ENCODE data around the gene PPIL6. TPM values are rescaled to one million over a fixed set of nuclear protein-coding genes. Genes with fewer than 3 reads are reported as not detected.

Gene PPIL6
- polyA plus RNA-seq, 3 donors: 0.09 to 0.28 (median 0.14) TPM

GRCh38 chr6:109377717-109378116, 62.7 kb downstream of the PPIL6 start:
- TF ChIP-seq CTCF (IDR thresholded peaks at IDR 0.05): no peak
- peaks cover 60 to 65% of the 10 kb centered on the region in 2 donors for H3K36me3 Mint-ChIP-seq

GRCh38 chr6:109374326-109374892, 66.0 kb downstream of the PPIL6 start:
- H3K9me3 Mint-ChIP-seq: no peaks in the 10 kb centered on the region
- no peaks in the 10 kb centered on the region for H3K9me3 ChIP-seq (replicated peaks in 1 of 2; ENCODE audit: control insufficient read depth in 1 of 2, insufficient read depth in 1 of 2, low read length in 2 of 2)
- H3K4me1 ChIP-seq (ENCODE audit: control insufficient read depth in 1 of 2, insufficient read depth in 2 of 2, low read length in 2 of 2): peaks cover 38 to 49% of the 10 kb centered on the region in 2 donors
- no peaks in the 10 kb centered on the region for H3K27me3 ChIP-seq (ENCODE audit: control insufficient read depth in 2 of 2, insufficient read depth in 2 of 2, low read length in 2 of 2)
- peaks cover 59% of the 10 kb centered on the region for H3K4me1 Mint-ChIP-seq
- H3K4me2 ChIP-seq (replicated peaks; ENCODE audit: extremely low read depth, low read length, poor library complexity, severe bottlenecking): peak overlapping the region; percentile 3
- H3K27ac ChIP-seq (ENCODE audit: low read depth in 1 of 2, low read length in 2 of 2): peak overlapping the region in 1 of 2 donors; percentile 59
- H3K4me3 ChIP-seq (replicated peaks in 1 of 3; ENCODE audit: low read depth in 2 of 3, low read length in 3 of 3): no peak overlapping the region
- H3K79me2 ChIP-seq (ENCODE audit: insufficient read depth, low read length): peaks cover 99% of the 10 kb centered on the region
- 35% methylated on average over 3 of the region's 4 CpGs for WGBS (ENCODE audit: insufficient coverage)
- H3K9ac ChIP-seq (ENCODE audit: insufficient read depth, low read length, poor library complexity, severe bottlenecking): no peak overlapping the region
- no peak overlapping the region for H3K4me3 Mint-ChIP-seq
- H3K27ac Mint-ChIP-seq: peak overlapping the region; percentile 78 to 91 (median 82)
- no peaks in the 10 kb centered on the region for H3K27me3 Mint-ChIP-seq (ENCODE audit: low read depth in 3 of 3)
- H2AFZ ChIP-seq (ENCODE audit: insufficient read depth, low read depth, low read length, poor library complexity, severe bottlenecking): no peak overlapping the region
- TF ChIP-seq CTCF (IDR thresholded peaks at IDR 0.05): no peak
- no peak for DNase-seq
- peaks cover 100% of the 10 kb centered on the region for H4K20me1 ChIP-seq (ENCODE audit: insufficient read depth, low read length)
- peaks cover 80 to 94% of the 10 kb centered on the region in 2 donors for H3K36me3 ChIP-seq (replicated peaks in 1 of 2; ENCODE audit: control insufficient read depth in 1 of 2, insufficient read depth in 2 of 2, low read length in 2 of 2)
- peaks cover 76 to 92% of the 10 kb centered on the region in 2 donors for H3K36me3 Mint-ChIP-seq
- intact Hi-C loops (cut with micrococcal nuclease): loop anchor here in 1 of 2 donors (5.0 kb wide), 1 partner anchor 277 kb away; the partner anchor contains the start of gene CEP57L1

More at GRCh38 chr6:109377717-109378116, 62.7 kb downstream of the PPIL6 start:
- peaks cover 57% of the 10 kb centered on the region for H3K4me1 Mint-ChIP-seq
- peak overlapping the region in 3 of 7 donors; percentile 44 to 75 (median 54) for H3K27ac Mint-ChIP-seq
- 38% methylated on average over 2 of the region's 3 CpGs for WGBS (ENCODE audit: insufficient coverage)
- Histone ChIP-seq H3K4me3 (replicated peaks in 1 of 3; ENCODE audit: low read depth in 2 of 3, low read length in 3 of 3) (no peak overlapping the region), H4K20me1 (ENCODE audit: insufficient read depth, low read length) (peaks cover 88% of the 10 kb centered on the region), H2AFZ (ENCODE audit: insufficient read depth, low read depth, low read length, poor library complexity, severe bottlenecking) (no peak overlapping the region), H3K27ac (ENCODE audit: low read depth in 1 of 2, low read length in 2 of 2) (no peak overlapping the region), H3K27me3 (ENCODE audit: control insufficient read depth in 2 of 2, insufficient read depth in 2 of 2, low read length in 2 of 2) (no peaks in the 10 kb centered on the region), H3K36me3 (replicated peaks in 1 of 2; ENCODE audit: control insufficient read depth in 1 of 2, insufficient read depth in 2 of 2, low read length in 2 of 2) (peaks cover 55 to 66% of the 10 kb centered on the region in 2 donors), H3K4me2 (replicated peaks; ENCODE audit: extremely low read depth, low read length, poor library complexity, severe bottlenecking) (peak overlapping the region; percentile 2), H3K9me3 (replicated peaks in 1 of 2; ENCODE audit: control insufficient read depth in 1 of 2, insufficient read depth in 1 of 2, low read length in 2 of 2) (no peaks in the 10 kb centered on the region), H3K79me2 (ENCODE audit: insufficient read depth, low read length) (peaks cover 95% of the 10 kb centered on the region), H3K4me1 (ENCODE audit: control insufficient read depth in 1 of 2, insufficient read depth in 2 of 2, low read length in 2 of 2) (peaks cover 43 to 51% of the 10 kb centered on the region in 2 donors), H3K9ac (ENCODE audit: insufficient read depth, low read length, poor library complexity, severe bottlenecking) (no peak overlapping the region)
- intact Hi-C loops (cut with micrococcal nuclease): no loop called here
- no peaks in the 10 kb centered on the region for H3K9me3 Mint-ChIP-seq
- peak overlapping the region in 1 of 2 donors; percentile 40 for H3K4me3 Mint-ChIP-seq
- DNase-seq: no peak
- H3K27me3 Mint-ChIP-seq (ENCODE audit: low read depth in 3 of 3): no peaks in the 10 kb centered on the region
